Stimulated activated CD8-positive, alpha-beta memory T cell treated with anti-CD3 and anti-CD28 coated beads, Interleukin-7, amount 100 ng/mL, for 24 hours (primary cell): ENCODE data around the gene GMPPA.

Experiments
- DNase-seq: peaks from one replicate; pipeline ENCODE4 v3.0.0-alpha.2; 2020; ENCODE audit warnings: low read depth

Gene GMPPA

GRCh38 chr2:219468410-219469185, 30.1 kb upstream of the GMPPA start:
- DNase-seq = no peak

GRCh38 chr2:219469186-219469724, 29.4 kb upstream of the GMPPA start:
- DNase-seq = no peak

- DNase-seq = no peak
These were observed 28.3 kb upstream of the GMPPA start for GRCh38 chr2:219470429-219470828.

GRCh38 chr2:219471476-219472371, 27.0 kb upstream of the GMPPA start:
- DNase-seq = no peak

- no peak for DNase-seq
These were observed 26.0 kb upstream of the GMPPA start for GRCh38 chr2:219472629-219473187.

- DNase-seq = no peak
These were observed 25.2 kb upstream of the GMPPA start for GRCh38 chr2:219473511-219473910.

- no peak for DNase-seq
These were observed 24.2 kb upstream of the GMPPA start for GRCh38 chr2:219474285-219475060.

- DNase-seq = no peak
These were observed 23.4 kb upstream of the GMPPA start for GRCh38 chr2:219475278-219475677.

GRCh38 chr2:219475697-219476651, 22.7 kb upstream of the GMPPA start:
- DNase-seq = peak; percentile 44

GRCh38 chr2:219476652-219477151, 22.0 kb upstream of the GMPPA start:
- DNase-seq = no peak

GRCh38 chr2:219477179-219477578, 21.5 kb upstream of the GMPPA start:
- no peak for DNase-seq

GRCh38 chr2:219477815-219478214, 20.9 kb upstream of the GMPPA start:
- no peak for DNase-seq

GRCh38 chr2:219478916-219479315, 19.8 kb upstream of the GMPPA start:
- DNase-seq = no peak

- DNase-seq = no peak
These were observed 18.7 kb upstream of the GMPPA start for GRCh38 chr2:219480004-219480403.

- no peak for DNase-seq
These were observed 15.9 kb upstream of the GMPPA start for GRCh38 chr2:219482674-219483405.

GRCh38 chr2:219483451-219484342, 15.0 kb upstream of the GMPPA start:
- DNase-seq = no peak

GRCh38 chr2:219484343-219485200, 14.1 kb upstream of the GMPPA start:
- no peak for DNase-seq

- DNase-seq = no peak
These were observed 13.5 kb upstream of the GMPPA start for GRCh38 chr2:219485201-219485580.
